ENCODE data around the gene NANOS3.

Gene NANOS3

GRCh38 chr19:13881692-13882418 is 4.9 kb downstream of the NANOS3 start:
- TF ChIP-seq CTCF (IDR thresholded peaks at IDR 0.05; ENCODE audit: low read depth, low read length, missing control alignments), result no peak
- in situ Hi-C loops (cut with HindIII; ENCODE audit: low sequenced_read_pairs), result no loop called here
- DNase-seq (ENCODE audit: low read depth), result peak; percentile 27
- no peak overlapping the region for H3K4me3 ChIP-seq (ENCODE audit: low read depth, low read length)

GRCh38 chr19:13882419-13882795 is 5.5 kb downstream of the NANOS3 start:
- in situ Hi-C loops (cut with HindIII; ENCODE audit: low sequenced_read_pairs), result no loop called here
- DNase-seq (ENCODE audit: low read depth), result no peak
- no peak overlapping the region for H3K4me3 ChIP-seq (ENCODE audit: low read depth, low read length)
- TF ChIP-seq CTCF (IDR thresholded peaks at IDR 0.05; ENCODE audit: low read depth, low read length, missing control alignments), result no peak

GRCh38 chr19:13882836-13883235 is 5.9 kb downstream of the NANOS3 start:
- H3K4me3 ChIP-seq (ENCODE audit: low read depth, low read length), result no peak overlapping the region
- DNase-seq (ENCODE audit: low read depth), result no peak
- no peak for TF ChIP-seq CTCF (IDR thresholded peaks at IDR 0.05; ENCODE audit: low read depth, low read length, missing control alignments)
- in situ Hi-C loops (cut with HindIII; ENCODE audit: low sequenced_read_pairs), result no loop called here

GRCh38 chr19:13883516-13884064 is 6.7 kb downstream of the NANOS3 start:
- in situ Hi-C loops (cut with HindIII; ENCODE audit: low sequenced_read_pairs), result no loop called here
- H3K4me3 ChIP-seq (ENCODE audit: low read depth, low read length), result no peak overlapping the region
- no peak for TF ChIP-seq CTCF (IDR thresholded peaks at IDR 0.05; ENCODE audit: low read depth, low read length, missing control alignments)
- no peak for DNase-seq (ENCODE audit: low read depth)

- in situ Hi-C loops (cut with HindIII; ENCODE audit: low sequenced_read_pairs), result loop anchor here (5.0 kb wide), 1 partner anchor 192 kb away; no protein-coding TSS in a partner anchor
Measured at GRCh38 chr19:13884726-13885591, 8.0 kb downstream of the NANOS3 start.

More at GRCh38 chr19:13884726-13885591, 8.0 kb downstream of the NANOS3 start:
- TF ChIP-seq CTCF (IDR thresholded peaks at IDR 0.05; ENCODE audit: low read depth, low read length, missing control alignments), result no peak
- no peak overlapping the region for H3K4me3 ChIP-seq (ENCODE audit: low read depth, low read length)
- no peak for DNase-seq (ENCODE audit: low read depth)

All from astrocyte of the cerebellum (primary cell).